Astrocyte (in vitro differentiated cells and primary cell): ENCODE results near the gene SAMD14. TPM values are rescaled to one million over a fixed set of nuclear protein-coding genes. Genes with fewer than 3 reads are reported as not detected.

ENCODE experiments used
- DNase-seq: peaks from one replicate; pipeline ENCODE4 v3.0.0-alpha.2; 2010; ENCODE audit warnings: low read depth
- FAIRE-seq: peaks from 2 replicates; lab custom pipeline; 2011; peaks lifted over from hg19 to GRCh38; lab: Jason Lieb, UNC
- H2AFZ ChIP-seq: 2 replicates; pipeline ENCODE4 v1.6.0; 2012; ENCODE audit warnings: low read depth, low read length, inconsistent platforms
- H3K27ac ChIP-seq: 2 replicates; pipeline ENCODE4 v1.5.1; 2011; ENCODE audit warnings: low read depth, low read length, inconsistent platforms
- H3K27me3 ChIP-seq: 2 replicates; pipeline ENCODE4 v1.6.0; 2011; ENCODE audit warnings: low read length, inconsistent platforms; ENCODE audit not compliant: insufficient read depth
- H3K36me3 ChIP-seq: 2 replicates; pipeline ENCODE4 v1.5.1; 2011; ENCODE audit warnings: low read length, inconsistent platforms; ENCODE audit not compliant: insufficient read depth
- H3K4me1 ChIP-seq: 2 replicates; pipeline ENCODE4 v1.5.1; 2011; ENCODE audit warnings: low read length, inconsistent platforms; ENCODE audit not compliant: insufficient read depth
- H3K4me2 ChIP-seq: 2 replicates; pipeline ENCODE4 v1.6.0; 2012; ENCODE audit warnings: low read length, inconsistent platforms
- H3K4me3 ChIP-seq: 2 replicates; pipeline ENCODE4 v1.5.1; 2011; ENCODE audit warnings: low read depth, mild to moderate bottlenecking, low read length, inconsistent platforms; ENCODE audit not compliant: insufficient read depth
- H3K79me2 ChIP-seq: 2 replicates; pipeline ENCODE4 v1.6.0; 2012; ENCODE audit warnings: mild to moderate bottlenecking, low read length, inconsistent platforms; ENCODE audit not compliant: insufficient read depth
- H3K9ac ChIP-seq: 2 replicates; pipeline ENCODE4 v1.6.0; 2012; ENCODE audit warnings: mild to moderate bottlenecking, low read length, inconsistent platforms
- H3K9me3 ChIP-seq: 2 replicates; pipeline ENCODE4 v1.5.1; 2012; ENCODE audit warnings: low read depth, mild to moderate bottlenecking, low read length, inconsistent platforms; ENCODE audit not compliant: insufficient read depth
- H4K20me1 ChIP-seq: 2 replicates; pipeline ENCODE4 v1.6.0; 2012; ENCODE audit warnings: low read length, inconsistent platforms; ENCODE audit not compliant: insufficient read depth
- H3K27ac Mint-ChIP-seq: one replicate; pipeline ENCODE4 v1.8.0; 2021; ENCODE audit warnings: mild to moderate bottlenecking, mixed read lengths; ENCODE audit not compliant: unreplicated experiment
- H3K27me3 Mint-ChIP-seq: one replicate; pipeline ENCODE4 v1.8.0; 2021; ENCODE audit warnings: low read depth, mixed read lengths; ENCODE audit not compliant: unreplicated experiment
- H3K36me3 Mint-ChIP-seq: one replicate; pipeline ENCODE4 v1.8.0; 2021; ENCODE audit warnings: low read depth, mixed read lengths; ENCODE audit not compliant: unreplicated experiment
- H3K4me1 Mint-ChIP-seq: one replicate; pipeline ENCODE4 v1.8.0; 2021; ENCODE audit warnings: low read depth, mixed read lengths; ENCODE audit not compliant: unreplicated experiment
- H3K4me3 Mint-ChIP-seq: one replicate; pipeline ENCODE4 v1.8.0; 2021; ENCODE audit warnings: mild to moderate bottlenecking, moderate library complexity, mixed read lengths; ENCODE audit not compliant: unreplicated experiment
- H3K9me3 Mint-ChIP-seq: one replicate; pipeline ENCODE4 v1.8.0; 2021; ENCODE audit warnings: mild to moderate bottlenecking, mixed read lengths; ENCODE audit not compliant: unreplicated experiment
- EZH2 ChIP-seq: IDR thresholded peaks from 2 replicates; pipeline ENCODE4 v1.6.1; 2012; ENCODE audit warnings: mild to moderate bottlenecking, low read length, inconsistent platforms; ENCODE audit not compliant: insufficient read depth
- total RNA-seq: library from RNA; stranded (reverse); gene quantifications from 2 replicates; pipeline ENCODE4 v1.2.1, GENCODE V29; 2021
- TF ChIP-seq, protein P1 (sequence below): IDR thresholded peaks from 2 replicates; pipeline ENCODE4 v1.5.1; 2011; ENCODE audit warnings: low read depth, mild to moderate bottlenecking, inconsistent platforms, low read length, moderate library complexity; ENCODE audit not compliant: insufficient read depth

The SAMD14 gene
- total RNA-seq, 1 donor from 2014 or later, result 10.8 TPM

DNA sequence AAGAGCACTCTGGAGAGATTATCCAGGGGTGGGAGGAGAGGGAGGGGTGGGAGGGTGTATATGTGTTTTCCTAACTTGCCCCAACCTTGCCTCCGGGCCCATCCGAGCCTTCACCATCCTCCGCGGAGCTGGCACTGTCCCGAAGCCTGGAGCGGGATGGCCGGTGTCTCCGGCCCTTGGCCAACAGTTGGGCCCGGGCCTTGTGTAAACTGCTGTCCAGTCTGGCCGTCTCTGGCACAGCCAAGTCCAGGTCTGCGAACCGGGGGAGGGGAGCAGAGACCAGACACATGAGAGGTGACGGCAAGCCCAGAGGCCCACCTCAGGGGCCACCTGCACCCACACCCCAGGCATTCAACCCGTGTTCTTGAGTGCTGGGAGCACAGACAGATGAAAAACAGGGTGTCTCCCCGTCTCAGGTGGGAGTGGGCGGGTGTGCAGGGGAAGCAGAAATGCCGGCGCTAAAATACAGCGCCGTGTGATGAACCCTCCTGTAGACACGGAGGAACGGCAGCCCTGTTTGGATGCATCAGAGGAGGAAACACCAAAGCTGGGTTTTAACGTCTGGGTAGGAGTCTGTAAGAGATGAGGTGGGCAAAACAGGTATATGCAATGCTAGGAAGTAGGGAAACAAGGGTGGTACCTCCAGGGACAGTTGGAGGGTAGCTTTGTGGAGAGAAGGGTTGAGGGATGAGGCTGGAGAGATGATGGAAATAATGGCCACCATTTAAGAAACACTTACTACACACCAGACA, 11.7 kb downstream of the SAMD14 start:
- H3K27ac ChIP-seq, result no peak overlapping the region
- Mint-ChIP-seq H3K4me1 (peaks cover 5% of the 10 kb centered on the region), H3K36me3 (peaks cover 10% of the 10 kb centered on the region), H3K27me3 (peaks cover 46% of the 10 kb centered on the region), H3K27ac (no peak overlapping the region), H3K4me3 (no peak overlapping the region), H3K9me3 (peaks cover 2% of the 10 kb centered on the region)
- no peaks in the 10 kb centered on the region for H3K9me3 ChIP-seq
- no peaks in the 10 kb centered on the region for H3K79me2 ChIP-seq
- no peaks in the 10 kb centered on the region for H3K36me3 ChIP-seq
- no peak overlapping the region for H3K4me2 ChIP-seq
- H3K4me3 ChIP-seq, result no peak overlapping the region
- H2AFZ ChIP-seq, result no peak overlapping the region
- no peaks in the 10 kb centered on the region for H3K4me1 ChIP-seq
- H3K9ac ChIP-seq, result no peak overlapping the region
- H4K20me1 ChIP-seq, result no peaks in the 10 kb centered on the region
- no peak for DNase-seq
- TF ChIP-seq, protein P1, sequence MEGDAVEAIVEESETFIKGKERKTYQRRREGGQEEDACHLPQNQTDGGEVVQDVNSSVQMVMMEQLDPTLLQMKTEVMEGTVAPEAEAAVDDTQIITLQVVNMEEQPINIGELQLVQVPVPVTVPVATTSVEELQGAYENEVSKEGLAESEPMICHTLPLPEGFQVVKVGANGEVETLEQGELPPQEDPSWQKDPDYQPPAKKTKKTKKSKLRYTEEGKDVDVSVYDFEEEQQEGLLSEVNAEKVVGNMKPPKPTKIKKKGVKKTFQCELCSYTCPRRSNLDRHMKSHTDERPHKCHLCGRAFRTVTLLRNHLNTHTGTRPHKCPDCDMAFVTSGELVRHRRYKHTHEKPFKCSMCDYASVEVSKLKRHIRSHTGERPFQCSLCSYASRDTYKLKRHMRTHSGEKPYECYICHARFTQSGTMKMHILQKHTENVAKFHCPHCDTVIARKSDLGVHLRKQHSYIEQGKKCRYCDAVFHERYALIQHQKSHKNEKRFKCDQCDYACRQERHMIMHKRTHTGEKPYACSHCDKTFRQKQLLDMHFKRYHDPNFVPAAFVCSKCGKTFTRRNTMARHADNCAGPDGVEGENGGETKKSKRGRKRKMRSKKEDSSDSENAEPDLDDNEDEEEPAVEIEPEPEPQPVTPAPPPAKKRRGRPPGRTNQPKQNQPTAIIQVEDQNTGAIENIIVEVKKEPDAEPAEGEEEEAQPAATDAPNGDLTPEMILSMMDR, result no peak
- TF ChIP-seq EZH2, result no peak
- H3K27me3 ChIP-seq, result no peaks in the 10 kb centered on the region
- FAIRE-seq, result no peak

DNA sequence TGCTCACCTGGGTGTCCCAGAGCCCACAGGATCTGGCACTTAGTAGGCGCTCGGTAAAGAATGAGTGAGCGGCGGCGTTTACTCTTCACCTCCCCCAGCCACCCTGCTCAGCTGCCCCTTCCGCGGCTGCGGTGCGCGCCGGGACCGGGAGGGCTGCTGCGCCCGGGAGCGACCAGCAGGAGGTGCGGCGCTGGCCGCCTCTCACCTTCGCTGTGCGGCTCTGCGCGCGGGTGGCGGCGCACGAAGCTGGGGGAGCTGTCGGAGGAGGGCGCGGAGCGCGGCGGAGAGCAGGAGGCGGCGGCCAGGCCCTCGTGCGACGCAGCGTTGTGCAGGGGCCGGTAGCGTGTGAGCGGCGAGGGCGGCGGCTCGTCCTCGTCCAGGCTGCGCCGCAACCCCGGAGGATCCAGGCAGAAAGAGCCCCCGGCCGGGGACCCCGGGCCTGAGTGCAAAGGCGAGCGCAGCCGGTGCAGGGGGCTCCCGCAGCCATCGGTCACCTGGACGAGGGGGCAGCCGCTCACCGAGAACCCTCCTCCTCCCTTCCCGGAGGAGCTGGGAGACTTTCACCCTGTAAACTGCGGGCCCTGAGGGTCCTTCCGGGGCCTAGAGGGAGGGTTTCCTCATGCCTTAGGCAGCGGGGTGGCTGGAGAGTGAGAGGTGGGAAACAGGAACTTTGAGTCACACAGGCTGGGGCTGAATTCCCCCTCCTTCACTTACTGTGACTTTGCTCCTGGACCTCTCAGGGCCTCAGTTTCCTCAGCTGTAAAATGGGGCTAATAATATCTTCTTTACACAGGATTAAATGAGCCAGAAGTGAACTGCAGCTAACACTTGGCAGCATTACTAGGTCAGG, 12.5 kb downstream of the SAMD14 start:
- H3K4me1 Mint-ChIP-seq, result peaks cover 5% of the 10 kb centered on the region

More for the DNA sequence above, 12.5 kb downstream of the SAMD14 start:
- Histone ChIP-seq H3K27ac (no peak overlapping the region), H3K9ac (no peak overlapping the region), H2AFZ (peak overlapping the region; percentile 48), H3K36me3 (no peaks in the 10 kb centered on the region), H3K4me2 (peak overlapping the region; percentile 67), H3K9me3 (no peaks in the 10 kb centered on the region), H3K4me1 (no peaks in the 10 kb centered on the region), H4K20me1 (no peaks in the 10 kb centered on the region), H3K79me2 (no peaks in the 10 kb centered on the region), H3K27me3 (no peaks in the 10 kb centered on the region), H3K4me3 (no peak overlapping the region)
- DNase-seq (peak; percentile 46), FAIRE-seq (no peak)
- H3K36me3 Mint-ChIP-seq, result peaks cover 8% of the 10 kb centered on the region
- H3K9me3 Mint-ChIP-seq, result peaks cover 2% of the 10 kb centered on the region
- H3K27me3 Mint-ChIP-seq, result peaks cover 40% of the 10 kb centered on the region
- H3K4me3 Mint-ChIP-seq, result no peak overlapping the region
- H3K27ac Mint-ChIP-seq, result no peak overlapping the region
- TF ChIP-seq, protein P1, result peak; percentile 19
- TF ChIP-seq EZH2, result no peak
